SK-N-SH (cell line): Measurements from ENCODE around the gene THOC6.

Experiments used
- CTCF ChIP-seq: fragments of 200-600 bp; sonication (generic); IDR thresholded peaks from 2 replicates; pipeline ENCODE4 v1.6.1; 2017; ENCODE audit warnings: antibody characterized with exemption, mild to moderate bottlenecking, moderate library complexity
- MAX ChIP-seq: IDR thresholded peaks from 2 replicates; pipeline ENCODE4 v1.4.0; 2012; ENCODE audit warnings: low read depth
- MEF2A ChIP-seq: IDR thresholded peaks from 2 replicates; pipeline ENCODE4 v1.4.0; 2012; ENCODE audit warnings: low read depth, borderline replicate concordance
- POLR2AphosphoS5 ChIP-seq: IDR thresholded peaks from 2 replicates; pipeline ENCODE4 v1.6.1; 2012; ENCODE audit warnings: low read depth, low read length
- RFX5 ChIP-seq: IDR thresholded peaks from 2 replicates; pipeline ENCODE4 v1.6.1; 2012; ENCODE audit warnings: mild to moderate bottlenecking, improper control_type of control experiment, low read length
- YY1 ChIP-seq: IDR thresholded peaks from 2 replicates; pipeline ENCODE4 v1.4.0; 2012; ENCODE audit warnings: low read depth, mild to moderate bottlenecking

- TF ChIP-seq MAX (no peak), RFX5 (no peak), YY1 (no peak), MEF2A (no peak), CTCF (no peak), POLR2AphosphoS5 (no peak)
Measured at GRCh38 chr16:2982402-2982801, 41.4 kb upstream of the THOC6 start.
